Measurements from ENCODE around the gene NBAS. TPM values are rescaled to one million over a fixed set of nuclear protein-coding genes. Genes with fewer than 3 reads are reported as not detected.

NBAS gene
- total and polyA plus RNA-seq, 2 of the 13 experiments (the other 11 are each of a cell fraction or from before 2014, with no cell fraction given), result 33.6 to 58.7 TPM

DNA sequence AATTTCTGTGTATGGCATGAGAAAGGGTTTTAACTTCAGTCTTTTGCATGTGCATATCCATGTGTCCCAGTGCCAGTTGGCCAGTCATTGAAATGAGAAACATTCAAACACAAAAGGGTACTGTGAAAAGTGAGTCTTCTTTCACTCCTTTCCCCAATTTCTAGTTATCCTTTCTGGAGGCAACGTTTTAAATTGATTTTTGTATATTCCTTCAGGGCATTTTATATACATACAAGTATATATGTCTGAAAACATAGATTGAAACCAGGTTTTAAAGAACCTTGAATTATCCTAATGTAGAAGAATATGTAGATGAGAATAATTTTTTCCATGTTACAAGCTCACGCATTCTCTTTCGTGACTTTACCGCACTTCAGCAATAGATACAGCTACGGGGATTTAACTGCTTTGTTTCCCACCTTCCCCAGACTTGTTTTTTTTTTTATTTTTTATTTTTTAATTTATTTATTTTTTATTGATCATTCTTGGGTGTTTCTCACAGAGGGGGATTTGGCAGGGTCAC lies 49.4 kb upstream of the NBAS start (continued):
- TF ChIP-seq, protein P1, sequence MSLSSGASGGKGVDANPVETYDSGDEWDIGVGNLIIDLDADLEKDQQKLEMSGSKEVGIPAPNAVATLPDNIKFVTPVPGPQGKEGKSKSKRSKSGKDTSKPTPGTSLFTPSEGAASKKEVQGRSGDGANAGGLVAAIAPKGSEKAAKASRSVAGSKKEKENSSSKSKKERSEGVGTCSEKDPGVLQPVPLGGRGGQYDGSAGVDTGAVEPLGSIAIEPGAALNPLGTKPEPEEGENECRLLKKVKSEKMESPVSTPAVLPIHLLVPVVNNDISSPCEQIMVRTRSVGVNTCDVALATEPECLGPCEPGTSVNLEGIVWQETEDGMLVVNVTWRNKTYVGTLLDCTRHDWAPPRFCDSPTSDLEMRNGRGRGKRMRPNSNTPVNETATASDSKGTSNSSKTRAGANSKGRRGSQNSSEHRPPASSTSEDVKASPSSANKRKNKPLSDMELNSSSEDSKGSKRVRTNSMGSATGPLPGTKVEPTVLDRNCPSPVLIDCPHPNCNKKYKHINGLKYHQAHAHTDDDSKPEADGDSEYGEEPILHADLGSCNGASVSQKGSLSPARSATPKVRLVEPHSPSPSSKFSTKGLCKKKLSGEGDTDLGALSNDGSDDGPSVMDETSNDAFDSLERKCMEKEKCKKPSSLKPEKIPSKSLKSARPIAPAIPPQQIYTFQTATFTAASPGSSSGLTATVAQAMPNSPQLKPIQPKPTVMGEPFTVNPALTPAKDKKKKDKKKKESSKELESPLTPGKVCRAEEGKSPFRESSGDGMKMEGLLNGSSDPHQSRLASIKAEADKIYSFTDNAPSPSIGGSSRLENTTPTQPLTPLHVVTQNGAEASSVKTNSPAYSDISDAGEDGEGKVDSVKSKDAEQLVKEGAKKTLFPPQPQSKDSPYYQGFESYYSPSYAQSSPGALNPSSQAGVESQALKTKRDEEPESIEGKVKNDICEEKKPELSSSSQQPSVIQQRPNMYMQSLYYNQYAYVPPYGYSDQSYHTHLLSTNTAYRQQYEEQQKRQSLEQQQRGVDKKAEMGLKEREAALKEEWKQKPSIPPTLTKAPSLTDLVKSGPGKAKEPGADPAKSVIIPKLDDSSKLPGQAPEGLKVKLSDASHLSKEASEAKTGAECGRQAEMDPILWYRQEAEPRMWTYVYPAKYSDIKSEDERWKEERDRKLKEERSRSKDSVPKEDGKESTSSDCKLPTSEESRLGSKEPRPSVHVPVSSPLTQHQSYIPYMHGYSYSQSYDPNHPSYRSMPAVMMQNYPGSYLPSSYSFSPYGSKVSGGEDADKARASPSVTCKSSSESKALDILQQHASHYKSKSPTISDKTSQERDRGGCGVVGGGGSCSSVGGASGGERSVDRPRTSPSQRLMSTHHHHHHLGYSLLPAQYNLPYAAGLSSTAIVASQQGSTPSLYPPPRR (CRISPR knock-in tag; IDR thresholded peaks at IDR 0.05; ENCODE audit: borderline replicate concordance), result no peak

DNA sequence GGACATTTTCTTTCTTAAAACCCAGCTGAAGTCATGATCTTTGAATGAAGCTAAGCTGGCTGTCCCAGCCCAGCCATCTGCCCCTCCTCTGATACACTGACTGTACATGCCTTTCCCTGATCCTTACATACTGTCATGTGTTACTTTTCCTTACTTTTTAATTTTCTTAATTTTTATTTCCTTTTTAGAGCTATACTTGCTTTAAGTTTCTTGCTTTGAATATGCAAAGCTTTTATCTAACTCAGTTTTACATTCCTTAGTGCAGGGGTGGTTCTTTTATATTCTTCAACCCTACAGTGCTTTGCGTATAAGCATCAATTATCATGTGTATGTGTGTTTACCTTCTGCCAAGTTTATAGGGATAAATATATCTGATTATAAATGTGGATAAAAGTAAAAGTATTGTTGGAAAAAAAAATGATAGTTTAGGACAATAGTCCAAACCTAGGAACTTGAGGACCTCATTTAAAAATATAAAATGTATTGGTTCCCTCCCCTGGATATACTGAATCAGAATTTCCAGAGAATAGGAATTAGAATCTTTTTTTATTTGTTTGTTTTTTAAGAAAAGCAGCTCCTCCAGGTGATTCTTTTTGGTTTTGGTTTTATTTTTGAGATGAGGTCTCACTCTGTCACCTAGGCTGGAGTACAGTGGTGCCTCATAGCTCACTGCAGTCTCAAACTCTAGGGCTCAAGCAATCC lies 48.4 kb upstream of the NBAS start:
- in situ Hi-C loops (cut with HindIII; ENCODE audit: extremely low pct_ligation_motif_present, low pct_unique_long_range_greater_than_20kb), result no loop called here
- CTCF ChIA-PET (ENCODE audit: low intra/inter-chr PET ratio, low total read pairs), result no interaction called here
- DNase-seq (ENCODE audit: low spot score), result no peak
- H3K27me3 ChIP-seq (ENCODE audit: control insufficient read depth in 1 of 2, insufficient read depth in 2 of 2, low read length in 2 of 2), result no peaks in the 10 kb centered on the region
- H3K79me2 ChIP-seq (ENCODE audit: insufficient read depth, low read length), result no peaks in the 10 kb centered on the region
- H3K4me3 ChIP-seq (replicated peaks in 1 of 3; ENCODE audit: insufficient read depth in 1 of 3, low read depth in 2 of 3, low read length in 3 of 3), result no peak overlapping the region
- no peak overlapping the region for H3K9ac ChIP-seq (ENCODE audit: insufficient read depth, low read depth, low read length)
- H3K36me3 ChIP-seq (replicated peaks in 1 of 2; ENCODE audit: control insufficient read depth in 1 of 2, insufficient read depth in 2 of 2, low read length in 2 of 2), result peaks cover 33 to 63% of the 10 kb centered on the region in 2 experiments
- TF ChIP-seq TCF7 (IDR thresholded peaks at IDR 0.05; ENCODE audit: low read depth) (no peak), ZNF354B (CRISPR knock-in tag; IDR thresholded peaks at IDR 0.05) (no peak), SUZ12 (IDR thresholded peaks at IDR 0.05; ENCODE audit: low read depth, low read length) (no peak), RBFOX2 (IDR thresholded peaks at IDR 0.05; ENCODE audit: low read depth, low read length) (peak; percentile 36; the same call in 1 of the 2 replicates)
- TF ChIP-seq, protein P2, sequence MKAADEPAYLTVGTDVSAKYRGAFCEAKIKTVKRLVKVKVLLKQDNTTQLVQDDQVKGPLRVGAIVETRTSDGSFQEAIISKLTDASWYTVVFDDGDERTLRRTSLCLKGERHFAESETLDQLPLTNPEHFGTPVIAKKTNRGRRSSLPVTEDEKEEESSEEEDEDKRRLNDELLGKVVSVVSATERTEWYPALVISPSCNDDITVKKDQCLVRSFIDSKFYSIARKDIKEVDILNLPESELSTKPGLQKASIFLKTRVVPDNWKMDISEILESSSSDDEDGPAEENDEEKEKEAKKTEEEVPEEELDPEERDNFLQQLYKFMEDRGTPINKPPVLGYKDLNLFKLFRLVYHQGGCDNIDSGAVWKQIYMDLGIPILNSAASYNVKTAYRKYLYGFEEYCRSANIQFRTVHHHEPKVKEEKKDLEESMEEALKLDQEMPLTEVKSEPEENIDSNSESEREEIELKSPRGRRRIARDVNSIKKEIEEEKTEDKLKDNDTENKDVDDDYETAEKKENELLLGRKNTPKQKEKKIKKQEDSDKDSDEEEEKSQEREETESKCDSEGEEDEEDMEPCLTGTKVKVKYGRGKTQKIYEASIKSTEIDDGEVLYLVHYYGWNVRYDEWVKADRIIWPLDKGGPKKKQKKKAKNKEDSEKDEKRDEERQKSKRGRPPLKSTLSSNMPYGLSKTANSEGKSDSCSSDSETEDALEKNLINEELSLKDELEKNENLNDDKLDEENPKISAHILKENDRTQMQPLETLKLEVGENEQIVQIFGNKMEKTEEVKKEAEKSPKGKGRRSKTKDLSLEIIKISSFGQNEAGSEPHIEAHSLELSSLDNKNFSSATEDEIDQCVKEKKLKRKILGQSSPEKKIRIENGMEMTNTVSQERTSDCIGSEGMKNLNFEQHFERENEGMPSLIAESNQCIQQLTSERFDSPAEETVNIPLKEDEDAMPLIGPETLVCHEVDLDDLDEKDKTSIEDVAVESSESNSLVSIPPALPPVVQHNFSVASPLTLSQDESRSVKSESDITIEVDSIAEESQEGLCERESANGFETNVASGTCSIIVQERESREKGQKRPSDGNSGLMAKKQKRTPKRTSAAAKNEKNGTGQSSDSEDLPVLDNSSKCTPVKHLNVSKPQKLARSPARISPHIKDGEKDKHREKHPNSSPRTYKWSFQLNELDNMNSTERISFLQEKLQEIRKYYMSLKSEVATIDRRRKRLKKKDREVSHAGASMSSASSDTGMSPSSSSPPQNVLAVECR (CRISPR knock-in tag; IDR thresholded peaks at IDR 0.05; ENCODE audit: borderline replicate concordance), result no peak
- intact Hi-C loops (cut with micrococcal nuclease; ENCODE audit: unreplicated experiment), result no loop called here
- no TSS peak for BruUV-seq (replicated peaks)
- H3K27ac ChIP-seq (ENCODE audit: extremely low read length, insufficient read depth, low read length), result no peak overlapping the region
- H3K9me3 ChIP-seq (ENCODE audit: low read length), result no peaks in the 10 kb centered on the region
- POLR2A ChIA-PET, result no interaction called here
- 99% methylated on average over 1 of the region's 1 CpG for WGBS (ENCODE audit: low lambda C conversion rate)
- H4K20me1 ChIP-seq (ENCODE audit: insufficient read depth, low read length), result no peaks in the 10 kb centered on the region
- no peak for FAIRE-seq
- H3K4me2 ChIP-seq (ENCODE audit: low read depth, low read length), result no peak overlapping the region
- no peak overlapping the region for H2AFZ ChIP-seq (ENCODE audit: low read length)
- peak; percentile 34; the same call in 1 of the 3 replicates for ATAC-seq
- H3K4me1 ChIP-seq (ENCODE audit: insufficient read depth, low read length), result no peaks in the 10 kb centered on the region

Measured in HepG2 (cell line).